Measurements from ENCODE around the gene BCAR1.

BCAR1 gene

DNA sequence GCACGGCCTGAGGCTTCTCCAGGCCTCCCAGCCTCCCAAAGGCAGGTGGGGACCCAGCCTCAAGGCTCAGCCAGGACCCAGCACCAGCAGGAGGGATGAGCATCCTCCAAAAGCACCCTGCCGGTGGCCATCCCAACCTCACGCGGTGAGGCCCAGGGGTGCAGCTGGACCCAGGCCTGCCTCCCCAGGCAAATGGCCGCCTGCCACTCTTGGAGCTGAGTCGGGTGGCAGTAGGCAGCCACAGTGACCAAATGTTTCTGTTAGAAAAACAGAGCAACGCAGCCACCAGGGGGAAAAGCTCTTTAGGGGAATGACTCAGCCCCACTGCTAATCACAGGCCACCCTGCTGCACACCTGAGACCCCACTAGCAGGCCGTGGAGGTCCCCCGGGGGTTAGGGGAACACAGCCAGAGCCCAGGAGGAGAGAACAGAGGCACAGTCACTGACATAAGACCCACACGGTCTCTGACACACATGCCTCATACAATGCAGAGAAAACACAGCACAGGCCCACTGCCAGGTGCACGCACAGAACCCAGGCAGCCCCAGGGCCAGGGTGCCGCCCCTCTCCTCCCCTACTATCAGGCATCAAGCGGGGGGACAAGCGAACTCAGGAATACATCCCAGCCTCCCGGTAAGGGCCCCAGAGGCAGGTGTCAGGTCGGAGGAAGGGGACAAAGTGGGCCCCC is 12.4 kb downstream of the BCAR1 start:
- DNase-seq = no peak

DNA sequence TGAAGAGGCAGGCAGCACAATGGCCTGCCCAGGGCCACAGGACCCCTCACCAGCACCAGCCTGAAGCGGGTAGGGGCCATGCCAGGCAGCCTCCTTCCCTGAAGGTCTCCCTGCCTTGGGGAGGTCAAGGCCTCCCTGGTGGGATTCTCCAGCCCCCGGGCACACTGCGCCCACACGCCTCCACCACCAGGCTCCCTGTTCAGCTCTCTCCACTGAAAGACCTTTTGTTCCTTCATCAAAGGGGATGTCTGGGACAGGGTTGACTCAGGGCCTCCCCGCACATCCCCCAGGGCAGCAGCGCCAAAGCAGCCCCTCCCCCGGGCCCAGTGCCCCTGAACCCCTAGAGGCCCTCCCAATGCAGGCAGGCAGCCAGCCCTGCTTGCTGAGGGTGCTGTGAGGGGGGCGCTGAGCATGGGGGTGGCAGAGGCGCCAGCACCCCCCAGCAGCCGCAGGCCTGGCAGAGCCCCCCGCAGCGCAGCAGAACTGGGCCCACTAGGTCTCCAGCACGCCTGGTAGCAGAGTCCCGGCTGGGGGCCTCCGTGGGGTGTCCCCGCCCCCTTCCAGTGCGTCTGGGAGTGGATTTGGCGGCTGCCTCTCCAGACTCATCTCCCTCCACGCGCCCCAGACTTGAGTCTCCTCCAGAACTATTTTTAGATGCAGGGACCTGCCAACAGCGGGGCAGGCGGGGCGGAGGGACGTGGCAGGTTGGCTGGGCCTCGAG is 13.1 kb downstream of the BCAR1 start:
- no peak for DNase-seq

DNA sequence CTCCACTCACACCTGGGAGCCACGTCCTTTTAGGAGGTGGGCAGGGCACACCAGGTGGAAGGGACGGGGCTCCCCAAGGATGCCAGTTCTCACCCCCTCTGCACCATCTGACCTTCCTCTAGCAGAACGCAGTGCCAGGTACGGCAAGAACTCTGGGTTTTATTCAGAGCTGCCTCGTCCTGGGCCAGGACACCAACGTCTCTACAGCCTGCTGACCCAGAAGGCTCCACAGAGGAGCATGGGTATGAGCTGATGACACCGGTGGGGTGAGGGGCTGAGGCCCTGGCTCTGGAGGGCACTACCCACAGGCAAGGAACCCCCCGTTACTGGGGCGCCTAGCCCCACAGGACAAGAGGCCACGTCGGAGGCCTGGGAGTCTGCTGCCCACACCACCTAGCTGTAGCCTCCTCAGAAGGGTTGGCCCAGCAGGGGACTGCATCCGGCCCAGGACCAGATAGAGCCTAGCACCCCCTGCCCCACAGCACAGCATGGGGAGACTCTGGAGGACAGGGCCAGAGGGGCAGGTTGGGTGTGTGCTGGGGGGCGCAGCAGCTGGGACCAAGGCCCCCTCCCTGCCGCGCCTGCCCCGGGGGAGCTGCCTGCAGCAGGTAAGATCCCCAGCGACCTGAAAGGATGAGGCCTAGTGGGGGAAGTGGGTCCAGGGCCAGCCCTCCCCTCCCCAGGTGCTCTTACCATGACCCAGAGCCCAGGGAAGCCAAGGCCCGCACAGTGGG is 13.9 kb downstream of the BCAR1 start:
- no peak for DNase-seq

DNA sequence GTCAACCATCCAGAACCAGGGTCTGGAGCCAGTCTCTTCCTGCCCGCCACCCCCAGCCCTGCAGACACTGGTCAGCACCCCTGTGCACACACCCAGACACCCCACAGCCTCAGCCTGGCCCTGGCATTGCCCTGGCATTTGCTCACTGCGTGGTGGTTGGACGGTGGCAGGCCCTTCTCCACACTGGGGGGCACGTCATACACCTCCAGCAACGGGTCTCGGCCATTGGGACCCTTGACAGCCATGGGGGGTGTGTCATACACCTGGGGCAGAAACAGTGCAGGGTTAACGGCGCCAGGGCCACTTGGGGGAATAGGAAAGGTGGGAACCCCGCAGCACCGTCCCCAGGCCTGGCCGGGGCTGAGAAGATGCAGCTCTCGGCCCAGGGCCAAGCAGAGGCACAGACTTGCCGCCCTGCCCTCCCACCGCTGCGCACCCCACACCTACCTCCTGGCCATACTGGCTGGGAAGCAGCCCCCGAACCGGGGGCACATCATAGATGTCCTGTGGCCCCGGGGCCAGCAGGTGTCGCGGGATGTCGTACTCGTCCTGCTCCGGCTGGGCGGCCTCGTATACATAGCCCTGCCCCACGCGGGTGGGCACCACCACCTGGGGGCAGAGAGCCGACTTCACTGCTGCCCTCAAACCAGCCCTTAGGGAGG is 14.6 kb downstream of the BCAR1 start:
- no peak for DNase-seq

DNA sequence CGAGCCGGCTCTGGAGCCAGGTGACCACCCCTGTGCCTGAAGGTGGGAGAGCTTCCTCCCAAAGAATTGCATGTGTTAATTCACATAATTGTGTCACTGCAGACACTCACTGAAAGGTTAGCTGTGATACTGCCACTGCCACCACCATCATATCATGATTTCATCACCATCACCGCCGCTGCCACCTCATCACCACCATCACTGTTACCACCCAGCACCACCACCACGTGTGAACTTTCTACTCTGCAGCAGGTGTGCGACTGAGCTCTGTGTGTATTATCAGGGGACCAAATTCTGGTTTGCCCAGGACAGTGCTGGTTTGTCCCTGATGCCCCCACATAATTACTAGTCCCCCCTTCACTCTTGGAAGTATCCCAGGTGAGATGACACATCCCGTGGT is 15.2 kb downstream of the BCAR1 start:
- no peak for DNase-seq

DNA sequence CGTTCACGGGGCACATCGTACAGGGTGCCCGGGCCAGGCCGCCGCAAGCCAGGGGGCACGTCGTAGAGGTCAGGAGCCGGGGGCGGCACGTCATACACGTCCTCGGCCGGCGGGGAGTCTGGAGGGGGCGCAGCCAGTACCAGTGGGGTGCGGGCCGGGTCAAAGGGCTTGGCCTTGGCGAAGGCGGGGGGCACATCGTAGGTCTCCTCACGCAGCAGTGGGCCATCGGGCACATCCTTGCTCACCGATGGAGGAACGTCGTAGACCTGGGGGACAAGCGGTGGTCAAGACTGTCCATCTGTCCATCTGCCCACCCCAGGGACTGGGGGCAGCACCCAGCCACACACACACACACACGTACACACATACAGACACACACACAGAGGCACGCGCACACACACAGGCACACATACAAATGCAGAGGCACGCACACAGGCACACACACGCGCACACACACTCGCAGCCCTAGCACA is 15.7 kb downstream of the BCAR1 start:
- no peak for DNase-seq

DNA sequence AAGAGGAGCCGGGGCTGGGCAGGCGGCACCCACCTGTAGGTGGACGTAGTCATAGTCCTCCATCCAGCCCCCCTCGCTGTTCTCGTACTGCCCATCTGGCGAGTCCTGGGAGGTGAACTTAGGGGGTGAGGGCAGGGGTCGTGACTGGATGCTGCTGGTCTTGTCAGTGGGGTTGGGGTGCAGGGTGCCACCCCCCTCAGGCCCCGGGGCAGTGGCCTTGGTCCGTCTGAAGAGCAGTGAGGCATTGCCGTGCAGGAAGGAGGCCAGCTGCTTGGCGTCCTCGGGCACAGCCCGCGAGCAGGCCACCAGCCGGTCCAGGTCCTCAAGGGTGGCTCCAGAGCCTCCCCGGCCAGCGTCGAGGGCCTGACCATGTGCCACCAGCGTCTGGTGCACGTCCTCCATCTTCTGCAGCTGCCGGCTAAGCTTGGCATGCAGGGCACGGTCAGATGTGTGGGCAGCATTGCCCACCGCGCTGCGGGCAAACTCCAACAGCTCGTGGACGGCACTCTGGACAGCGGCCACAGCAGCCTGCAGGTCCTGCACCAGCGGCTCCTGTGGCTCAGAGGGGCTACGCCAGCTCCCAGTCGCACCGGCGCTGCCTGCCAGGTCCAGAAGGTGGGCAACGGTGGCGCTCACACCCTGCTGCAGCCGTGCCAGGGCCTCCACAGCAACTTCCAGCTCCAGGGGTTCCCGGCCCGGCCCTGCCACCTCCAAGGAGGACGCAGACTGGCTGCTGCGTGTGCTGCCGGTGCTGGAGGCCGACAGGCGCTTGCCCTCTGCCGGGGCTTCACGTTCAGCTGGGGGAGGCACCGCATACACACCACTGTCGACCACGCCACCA is 16.3 kb downstream of the BCAR1 start:
- no peak for DNase-seq

DNA sequence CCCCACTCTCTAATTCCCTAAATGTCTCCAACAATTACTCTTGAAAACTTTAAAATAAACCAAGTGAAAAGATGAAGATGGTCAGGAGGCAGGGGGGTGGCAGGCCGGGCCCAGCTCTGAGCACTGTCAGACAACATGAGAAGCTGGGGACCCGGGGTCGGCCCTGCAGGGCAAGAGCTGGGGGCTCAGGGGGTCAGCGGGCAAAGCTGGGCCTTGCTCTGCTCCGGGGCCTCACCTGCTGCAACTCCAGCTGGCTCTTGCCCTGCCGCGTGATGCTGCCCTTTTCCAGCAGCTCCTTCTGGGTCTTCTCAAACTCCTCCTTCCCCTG is 17.8 kb downstream of the BCAR1 start:
- DNase-seq = no peak

DNA sequence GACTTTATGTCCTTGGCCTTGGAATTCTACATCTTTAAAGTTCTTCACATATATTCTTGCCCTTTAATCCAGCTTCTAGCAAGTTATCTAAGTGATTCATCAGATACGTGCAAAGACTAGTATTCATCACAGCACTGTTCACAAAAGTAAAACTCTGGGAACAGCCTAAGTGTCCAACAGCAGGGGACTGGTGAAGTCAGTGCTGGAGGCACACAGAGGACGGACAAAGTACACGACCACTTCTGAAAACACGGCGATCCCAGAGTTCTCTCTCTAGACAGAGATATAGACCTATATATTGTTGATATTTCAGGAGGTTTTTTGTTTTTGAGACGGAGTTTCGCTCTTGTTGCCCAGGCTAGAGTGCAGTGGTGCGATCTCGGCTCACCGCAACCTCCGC is 19.9 kb downstream of the BCAR1 start:
- DNase-seq = no peak

DNA sequence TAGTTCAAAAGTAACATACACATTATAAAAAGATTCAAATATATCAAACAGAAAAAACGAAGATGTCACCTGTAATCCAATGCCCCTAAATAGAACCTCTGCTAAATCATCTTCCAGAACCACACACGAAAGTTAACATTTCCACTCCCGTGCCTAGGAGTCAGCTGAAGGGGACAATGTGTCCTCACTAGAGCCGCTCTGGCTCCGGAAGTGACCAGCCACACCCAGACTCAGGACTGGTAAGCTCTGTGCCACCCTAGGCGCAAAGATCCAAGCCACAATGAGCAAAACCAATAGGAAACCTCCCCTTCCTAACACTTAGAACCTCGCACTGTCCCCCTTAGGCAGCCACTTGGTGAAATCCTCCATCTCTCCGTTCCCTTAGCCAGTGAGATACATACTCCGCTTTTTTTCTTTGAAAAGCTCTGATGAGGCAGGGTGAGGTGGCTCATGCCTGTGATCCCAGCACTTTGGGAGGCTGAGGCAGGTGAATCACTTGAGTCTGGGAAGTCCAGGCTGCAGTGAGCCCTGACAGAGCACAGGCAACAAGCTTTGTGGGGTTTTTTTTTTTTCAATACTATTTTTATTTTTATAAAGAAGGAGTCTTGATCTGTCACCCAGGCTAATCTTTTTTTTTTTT is 20.8 kb downstream of the BCAR1 start:
- no peak for DNase-seq

DNA sequence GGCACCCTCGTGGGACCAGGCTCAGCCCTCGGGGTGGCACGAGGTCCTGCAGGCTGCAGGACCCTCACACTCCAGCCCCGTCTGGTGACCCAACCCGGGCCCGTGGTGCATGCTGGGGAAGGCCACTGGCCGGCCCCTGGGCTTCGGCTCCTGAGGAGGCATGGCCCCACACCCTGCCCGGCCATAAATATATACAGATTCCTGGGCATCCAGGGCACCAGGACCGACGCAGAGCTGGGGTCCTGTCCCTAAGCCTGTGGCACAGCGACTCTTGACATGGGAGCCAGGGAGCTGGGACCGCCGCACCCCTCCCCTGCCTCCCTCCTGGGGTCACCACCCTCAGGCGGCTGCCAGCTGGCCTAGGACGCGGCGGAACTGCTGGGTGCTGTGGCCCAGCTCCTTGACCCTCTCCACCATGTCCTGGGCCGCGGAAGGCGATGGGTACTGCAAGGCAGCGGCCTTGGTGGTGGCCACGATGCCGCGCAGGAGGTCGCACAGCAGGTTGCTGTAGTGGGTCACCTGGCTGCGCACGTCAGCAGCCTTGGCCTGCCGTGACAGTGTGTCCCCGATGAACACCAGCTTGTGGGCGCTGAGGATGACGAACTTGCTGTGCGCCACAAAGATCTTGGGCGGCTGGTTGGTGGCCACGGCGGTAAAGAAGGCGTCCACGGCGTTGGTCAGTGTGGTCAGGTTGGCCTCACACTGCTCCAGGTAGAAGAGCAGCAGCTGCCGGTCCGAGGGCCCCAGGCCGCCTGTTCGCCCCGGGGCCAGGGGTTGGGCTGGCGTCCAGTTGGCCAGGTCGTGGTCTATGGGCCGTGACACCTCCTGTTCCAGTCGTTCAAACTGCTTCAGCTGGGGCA is 22.0 kb downstream of the BCAR1 start:
- no peak for DNase-seq

DNA sequence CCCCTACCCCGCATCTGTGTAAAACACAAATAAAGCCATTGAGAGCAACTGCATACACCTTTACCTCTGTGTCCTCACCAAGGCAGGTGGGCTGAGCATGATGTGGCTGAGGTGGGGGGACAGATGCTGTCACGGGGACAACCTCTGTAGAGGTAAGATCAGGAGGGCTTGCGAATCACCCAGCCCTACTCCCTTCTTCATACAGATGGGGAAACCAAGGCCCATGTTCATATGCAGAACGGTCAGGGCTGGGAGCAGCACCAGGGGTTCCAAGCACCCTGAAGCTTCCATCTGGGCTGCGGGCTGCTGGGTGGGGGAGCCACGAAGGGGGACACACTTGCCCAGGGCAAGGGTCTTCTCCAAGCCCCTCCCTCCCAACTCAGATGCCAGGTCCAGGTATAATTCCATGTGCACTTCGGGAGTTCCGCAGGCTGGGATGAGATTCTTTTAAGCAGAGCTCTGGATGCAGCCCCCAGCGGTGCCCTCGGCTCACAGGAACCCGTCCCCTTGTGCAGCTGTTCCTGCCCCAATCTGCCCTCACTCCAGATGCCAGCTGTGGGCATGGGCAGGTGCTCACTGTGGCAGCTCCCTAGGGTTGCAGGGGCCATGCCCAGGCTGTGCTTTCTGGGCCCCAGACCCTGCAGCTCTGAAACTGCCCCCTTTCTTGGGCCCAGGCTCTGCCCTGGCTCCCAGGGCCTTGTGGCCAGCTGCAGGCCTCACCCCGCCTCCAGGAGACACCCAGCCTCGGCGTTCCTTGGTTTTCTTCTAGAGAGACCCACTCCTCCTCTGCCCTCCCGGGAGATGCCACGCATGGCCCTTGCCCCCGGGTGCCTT is 23.1 kb downstream of the BCAR1 start:
- no peak for DNase-seq

DNA sequence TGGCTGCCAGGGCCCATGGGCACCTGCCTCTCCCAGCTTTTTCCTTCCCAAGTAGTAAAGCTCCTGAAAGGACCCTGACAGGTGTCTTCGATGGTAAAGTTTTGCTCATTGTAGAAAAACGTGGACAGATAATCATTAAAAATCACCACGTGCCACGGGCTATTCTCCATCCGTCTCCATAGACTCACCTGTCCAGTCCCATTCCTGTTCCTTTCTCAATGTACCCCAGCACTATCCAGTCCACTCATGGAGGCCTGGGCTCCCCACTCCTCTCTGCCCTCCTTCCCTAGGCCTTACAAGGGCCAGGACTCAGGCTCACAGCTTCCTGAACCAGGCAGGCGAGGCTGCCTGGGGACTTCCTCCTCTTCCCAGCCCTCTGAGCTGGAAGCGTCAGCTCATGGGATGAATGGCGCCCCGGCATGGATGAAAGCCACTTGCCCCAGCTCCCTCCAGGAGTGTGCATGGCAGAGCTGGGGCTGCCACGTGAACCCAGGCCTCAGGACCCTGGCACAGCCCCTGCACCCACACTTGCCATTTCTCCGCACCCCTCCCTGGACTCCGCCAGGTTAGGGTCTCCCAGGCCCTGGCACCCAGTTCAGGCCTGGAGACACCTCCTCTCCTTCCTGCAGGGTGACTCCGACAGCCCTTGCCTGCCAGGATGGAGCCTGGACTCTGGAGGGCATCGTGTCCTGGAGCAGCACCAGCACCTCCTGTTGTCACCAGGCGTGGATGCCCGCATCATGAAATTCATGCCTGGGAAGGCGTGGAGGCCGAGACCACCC is 23.9 kb downstream of the BCAR1 start:
- DNase-seq = no peak

DNA sequence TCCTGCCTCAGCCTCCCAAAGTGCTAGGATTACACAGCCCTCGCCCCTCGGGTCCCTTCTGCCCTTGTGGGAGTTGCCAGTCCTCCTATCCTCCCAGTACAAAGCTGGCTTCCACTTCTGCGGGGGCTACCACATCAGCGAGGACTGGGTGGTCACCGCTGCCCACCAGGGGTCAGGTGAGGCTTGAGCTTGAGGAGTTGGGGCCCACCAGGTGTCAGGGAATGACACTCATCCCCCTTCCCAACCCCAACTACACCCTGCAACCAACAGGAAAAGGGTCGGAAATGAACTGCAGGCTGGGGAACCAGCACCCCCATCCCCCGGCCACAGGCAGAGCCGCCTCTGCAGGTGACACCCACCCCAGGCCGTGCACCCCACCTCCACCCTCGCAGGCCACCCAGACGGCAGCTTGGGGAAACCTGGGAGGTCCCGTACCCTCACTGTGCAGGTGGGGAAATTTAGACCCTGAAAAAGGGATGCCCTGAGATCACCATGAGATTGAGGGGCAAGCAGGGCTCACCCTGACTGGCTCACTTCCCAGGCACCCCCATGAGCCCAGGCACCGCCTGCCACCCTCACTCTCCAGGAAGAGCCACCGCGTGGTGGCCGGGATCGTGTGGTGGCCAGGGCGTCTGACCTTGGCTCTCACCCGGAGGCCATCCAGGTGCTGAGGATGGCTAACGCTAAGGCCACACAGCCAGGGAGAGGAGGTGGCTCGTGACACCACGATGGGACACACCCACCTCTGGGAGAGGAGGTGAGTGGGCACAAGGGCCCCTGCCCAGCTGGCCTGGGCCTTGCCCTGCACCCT is 24.7 kb downstream of the BCAR1 start:
- DNase-seq = no peak

DNA sequence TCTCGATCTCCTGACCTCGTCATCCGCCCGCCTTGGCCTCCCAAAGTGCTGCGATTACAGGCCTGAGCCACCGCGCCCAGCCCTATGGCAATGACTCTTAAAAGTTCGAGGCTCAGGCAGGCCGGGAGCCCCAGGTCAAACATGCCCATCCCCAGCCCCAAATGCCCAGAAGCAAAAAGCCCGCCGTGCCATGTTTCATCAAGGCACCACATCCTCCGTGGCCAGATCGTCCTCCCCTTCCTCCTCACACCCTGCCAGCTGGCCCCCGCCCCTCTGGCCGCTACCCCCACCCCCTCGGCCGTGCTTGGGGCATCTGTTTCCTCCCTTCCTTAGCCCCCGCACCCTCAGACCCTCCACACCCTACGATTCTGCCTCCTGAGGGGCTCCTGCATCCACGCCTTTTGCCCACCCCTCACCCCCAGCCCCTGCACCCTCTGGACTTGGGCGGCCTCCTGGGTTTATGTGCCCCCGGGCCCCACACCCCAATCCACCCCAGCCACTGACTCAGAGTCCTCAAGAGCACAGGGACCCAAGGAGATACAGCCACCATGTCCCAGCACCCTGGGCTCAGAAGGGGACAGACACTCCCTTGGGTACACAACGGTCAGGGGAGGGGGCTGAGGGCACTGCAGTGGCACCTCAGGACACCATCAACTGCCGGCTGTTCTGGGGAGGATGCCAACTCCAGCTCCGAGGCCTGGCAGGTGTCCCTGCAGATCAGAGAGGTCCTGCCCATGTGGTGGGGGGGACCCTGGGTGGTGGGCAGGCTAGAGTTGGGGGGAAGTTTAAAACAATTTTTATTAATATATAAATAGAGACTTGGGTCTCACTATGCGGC is 25.5 kb downstream of the BCAR1 start:
- no peak for DNase-seq

DNA sequence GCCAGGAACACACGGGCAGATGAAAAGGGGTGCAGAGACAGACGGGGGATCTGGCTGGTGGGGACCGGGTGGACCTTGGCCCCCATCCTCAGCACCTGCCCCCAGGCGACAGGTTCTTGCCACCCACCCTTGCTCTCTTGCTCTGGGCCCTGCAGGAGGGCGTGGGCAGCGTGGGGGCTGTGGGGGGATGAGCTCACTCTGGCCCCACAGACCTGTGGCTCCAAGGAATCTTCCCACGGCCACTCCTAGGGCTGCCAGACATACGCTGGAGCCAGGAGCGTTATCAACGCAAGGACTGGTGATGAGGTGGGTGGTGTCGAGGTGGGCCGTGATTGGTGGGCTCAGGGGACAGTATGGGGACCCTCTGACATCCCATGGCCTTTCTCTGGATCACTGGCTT is 26.3 kb downstream of the BCAR1 start:
- no peak for DNase-seq

DNA sequence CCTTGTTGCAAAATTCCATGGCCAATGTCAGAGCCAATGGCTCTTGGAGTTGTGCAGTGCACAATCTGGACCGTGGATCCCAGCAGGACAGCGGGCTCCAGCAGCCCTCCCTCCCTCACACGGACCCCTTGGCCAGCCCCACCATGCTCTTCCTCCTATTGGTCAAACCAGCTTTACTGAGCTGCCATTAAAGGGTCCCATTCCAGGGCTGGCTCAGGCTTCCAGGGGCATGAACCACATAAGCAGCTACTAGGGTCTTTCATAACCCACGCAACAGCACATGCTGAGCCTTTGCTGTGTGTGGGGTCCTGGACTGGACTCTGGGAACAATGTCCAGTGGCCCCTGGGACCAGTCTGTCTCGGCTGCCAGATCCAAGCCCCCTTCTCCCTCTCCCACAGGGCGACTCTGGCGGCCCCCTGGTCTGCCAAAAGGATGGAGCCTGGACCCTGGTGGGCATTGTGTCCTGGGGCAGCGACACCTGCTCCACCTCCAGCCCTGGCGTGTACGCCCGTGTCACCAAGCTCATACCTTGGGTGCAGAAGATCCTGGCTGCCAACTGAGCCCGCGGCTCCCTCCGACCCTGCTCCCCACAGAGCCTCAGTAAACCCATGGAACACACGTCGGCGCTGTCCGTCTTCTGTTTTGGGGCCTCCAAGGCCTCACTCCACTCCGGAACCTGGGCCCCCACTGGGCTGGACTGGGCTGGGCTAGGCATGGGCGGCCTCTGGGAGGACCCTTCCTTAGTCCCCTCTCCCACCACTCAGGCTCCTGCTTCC is 26.9 kb downstream of the BCAR1 start:
- DNase-seq = no peak
